GM10248 (cell line): ENCODE data around the gene HABP4.

Experiments
- CTCF ChIA-PET: fragments of 300-600 bp; sonication (Branson Sonifier 250); formaldehyde crosslinking; extraction: SDS; loops from one replicate; lab custom pipeline; 2021; ENCODE audit warnings: antibody characterized with exemption; lab: Yijun Ruan, JAX
- POLR2A ChIA-PET: fragments of 350-650 bp; sonication (Branson Sonifier 250); formaldehyde crosslinking; extraction: SDS; loops from one replicate; lab custom pipeline; 2020; ENCODE audit warnings: antibody characterized with exemption; lab: Yijun Ruan, JAX
- DNase-seq: peaks from one replicate; pipeline ENCODE4 v3.0.0; 2012; ENCODE audit errors: extremely low spot score
- CTCF ChIP-seq: IDR thresholded peaks from 2 replicates; pipeline ENCODE4 v1.5.1; 2012; ENCODE audit warnings: mild to moderate bottlenecking, low read depth; ENCODE audit errors: extremely low read depth, missing control alignments, control extremely low read depth

Gene HABP4

DNA sequence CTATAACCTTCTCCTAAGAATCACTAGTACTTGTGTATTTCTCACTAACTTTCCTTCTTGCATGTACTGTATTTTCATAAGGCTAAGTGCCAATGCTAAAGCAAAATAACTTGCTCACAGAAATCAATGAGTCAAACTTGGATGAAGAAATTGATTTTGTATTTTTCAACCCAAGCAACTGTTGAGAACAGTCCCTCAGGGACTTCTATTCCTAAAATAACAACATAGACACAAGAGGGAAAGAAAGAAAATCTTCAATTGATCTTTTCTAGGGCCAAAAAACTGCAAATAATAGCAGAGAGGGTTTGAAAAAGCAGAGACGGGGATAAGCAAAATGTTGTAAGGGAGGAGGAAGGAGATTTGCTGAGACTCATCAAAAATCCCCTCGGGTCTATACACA lies 69.8 kb downstream of the HABP4 start:
- ChIA-PET CTCF (no interaction called here), POLR2A (no interaction called here)
- DNase-seq: no peak
- no peak for TF ChIP-seq CTCF

DNA sequence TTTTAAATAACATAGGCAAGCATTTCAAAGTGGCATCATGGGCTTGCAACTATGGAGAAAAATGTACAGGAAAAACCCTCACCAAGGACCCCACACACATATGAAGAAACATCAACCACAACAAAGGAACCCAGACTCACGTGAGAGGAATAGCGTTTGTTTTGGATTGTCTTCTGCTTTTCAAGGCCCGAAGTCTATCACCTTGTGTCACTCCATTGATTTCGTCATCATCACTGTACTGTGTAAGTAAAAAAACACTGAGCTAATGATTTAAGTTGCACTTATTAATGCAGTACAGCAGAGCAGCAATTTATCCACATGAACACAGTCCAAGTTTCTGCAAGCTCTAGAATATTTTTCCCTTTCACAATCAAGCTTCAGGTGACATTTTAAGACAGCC lies 72.4 kb downstream of the HABP4 start:
- no peak for TF ChIP-seq CTCF
- ChIA-PET POLR2A (no interaction called here), CTCF (interaction anchor here (0.9 to 1.4 kb wide), 5 partner anchors 9 to 80 kb away, joined by 3 to 5 read pairs (median 3); no protein-coding TSS in a partner anchor)
- no peak for DNase-seq

GRCh38 chr9:96523374-96523773 lies 73.4 kb downstream of the HABP4 start:
- ChIA-PET POLR2A (no interaction called here), CTCF (interaction anchor here (1.1 to 1.4 kb wide), 3 partner anchors 10 to 44 kb away, joined by 3 to 5 read pairs (median 3); no protein-coding TSS in a partner anchor)
- no peak for TF ChIP-seq CTCF
- DNase-seq: no peak

GRCh38 chr9:96524045-96524444 lies 74.1 kb downstream of the HABP4 start:
- TF ChIP-seq CTCF: no peak
- ChIA-PET POLR2A (no interaction called here), CTCF (no interaction called here)
- no peak for DNase-seq

DNA sequence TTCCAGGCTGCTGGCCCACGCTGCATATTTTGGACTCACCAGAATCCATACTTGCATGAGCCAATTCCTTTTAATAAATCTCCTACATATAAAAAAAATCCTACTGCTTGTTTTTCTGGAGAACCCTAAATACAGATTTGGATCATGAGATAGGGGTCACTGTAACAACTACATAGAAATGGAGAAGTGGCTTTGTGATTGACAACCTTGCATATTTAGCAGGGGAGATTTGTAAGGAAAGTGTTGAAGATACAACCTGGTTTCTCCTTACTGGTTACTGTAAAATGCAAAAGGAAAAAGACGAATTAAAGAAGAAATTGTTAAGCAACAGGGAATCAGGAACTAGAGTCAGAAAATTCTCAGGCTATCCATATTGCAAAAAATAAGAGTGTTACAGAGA lies 74.8 kb downstream of the HABP4 start:
- no peak for DNase-seq
- no peak for TF ChIP-seq CTCF
- CTCF ChIA-PET: no interaction called here
- POLR2A ChIA-PET: no interaction called here

- no peak for DNase-seq
- TF ChIP-seq CTCF: no peak
- POLR2A ChIA-PET: no interaction called here
- CTCF ChIA-PET: interaction anchor here (0.7 kb wide), 1 partner anchor 17 kb away, joined by 3 read pairs; no protein-coding TSS in a partner anchor
These were observed 82.2 kb downstream of the HABP4 start for GRCh38 chr9:96532173-96532572.
